HepG2 (cell line): ENCODE measurements around the gene BRAF. TPM values are rescaled to one million over a fixed set of nuclear protein-coding genes. Genes with fewer than 3 reads are reported as not detected.

ENCODE experiments used
- BCL6 ChIP-seq: IDR thresholded peaks from 2 replicates; pipeline ENCODE4 v1.6.1; 2016; ENCODE audit warnings: missing genetic modification reagents, missing compliant biosample characterization
- CREB1 ChIP-seq, 2 experiments: fragments of 450-650 bp in 1 of 2; IDR thresholded peaks; 2 replicates each; pipeline ENCODE4 v1.6.1; 2016 to 2017; ENCODE audit warnings: control low read depth in 1 of 2, mild to moderate bottlenecking in 1 of 2, missing compliant biosample characterization in 1 of 2, missing genetic modification characterization in 1 of 2
- HDAC1 ChIP-seq: sonication (generic); formaldehyde crosslinking; IDR thresholded peaks from 2 replicates; pipeline ENCODE4 v1.5.1; 2020; ENCODE audit warnings: mild to moderate bottlenecking, missing genetic modification reagents
- ISL2 ChIP-seq: sonication (generic); formaldehyde crosslinking; IDR thresholded peaks from 2 replicates; pipeline ENCODE4 v1.5.0; 2020; ENCODE audit warnings: missing genetic modification reagents
- MAZ ChIP-seq, 2 experiments: sonication (generic) in 1 of 2; formaldehyde crosslinking in 1 of 2; IDR thresholded peaks; 2 replicates each; pipeline versions ENCODE4 v1.5.0 to v1.6.1; 2012 to 2020; ENCODE audit warnings: low read depth in 2 of 2, mild to moderate bottlenecking in 2 of 2, borderline replicate concordance in 1 of 2, improper control_type of control experiment in 1 of 2, low read length in 1 of 2, missing genetic modification reagents in 1 of 2, moderate library complexity in 1 of 2
- MED1 ChIP-seq: sonication (generic); formaldehyde crosslinking; IDR thresholded peaks from 2 replicates; pipeline ENCODE4 v1.4.0; 2020; ENCODE audit warnings: missing genetic modification reagents
- NCOA2 ChIP-seq: sonication (generic); formaldehyde crosslinking; IDR thresholded peaks from 2 replicates; pipeline ENCODE4 v1.8.0; 2022; ENCODE audit warnings: inconsistent platforms
- NFYB ChIP-seq: sonication (generic); formaldehyde crosslinking; IDR thresholded peaks from 2 replicates; pipeline ENCODE4 v1.4.0; 2020; ENCODE audit warnings: missing genetic modification reagents
- NR3C1 ChIP-seq: sonication (generic); formaldehyde crosslinking; IDR thresholded peaks from 2 replicates; pipeline ENCODE4 v1.4.0; 2020; ENCODE audit warnings: missing genetic modification reagents
- PAWR ChIP-seq: sonication (generic); formaldehyde crosslinking; IDR thresholded peaks from 2 replicates; pipeline ENCODE4 v1.4.0; 2020; ENCODE audit warnings: missing genetic modification reagents, mild to moderate bottlenecking, borderline replicate concordance
- PCBP2 ChIP-seq: fragments of 200-400 bp; formaldehyde crosslinking; optimal IDR thresholded peaks from 2 replicates; pipeline ENCODE3; 2018; ENCODE audit warnings: low read length, low read depth; ENCODE audit not compliant: poor library complexity, severe bottlenecking
- RXRA ChIP-seq: sonication (generic); formaldehyde crosslinking; IDR thresholded peaks from 2 replicates; pipeline ENCODE4 v1.5.1; 2020; ENCODE audit warnings: missing genetic modification reagents
- SIN3B ChIP-seq: fragments of 150-350 bp; IDR thresholded peaks from 2 replicates; pipeline ENCODE4 v1.6.1; 2014; ENCODE audit warnings: low read length
- SOX13 ChIP-seq, 3 experiments: fragments of 450-650 bp in 1 of 3; sonication (generic) in 1 of 3; formaldehyde crosslinking in 1 of 3; IDR thresholded peaks in 2 of 3; conservative IDR thresholded peaks in 1 of 3; 2 replicates each; pipeline versions ENCODE4 v1.5.0 to v1.6.1; 2016 to 2020; ENCODE audit warnings: antibody characterized with exemption in 1 of 3, mild to moderate bottlenecking in 1 of 3, missing compliant biosample characterization in 1 of 3, missing genetic modification reagents in 1 of 3, moderate library complexity in 1 of 3
- STAG1 ChIP-seq: sonication (generic); formaldehyde crosslinking; IDR thresholded peaks from 2 replicates; pipeline ENCODE4 v1.4.0; 2020; ENCODE audit warnings: missing genetic modification reagents
- TMF1 ChIP-seq: sonication (generic); formaldehyde crosslinking; IDR thresholded peaks from 2 replicates; pipeline ENCODE4 v1.8.1; 2022; ENCODE audit warnings: low read depth, missing genetic modification reagents
- XRCC5 ChIP-seq: fragments of 200-400 bp; formaldehyde crosslinking; optimal IDR thresholded peaks from 2 replicates; pipeline ENCODE3; 2017; ENCODE audit warnings: mild to moderate bottlenecking, low read length
- ZNF136 ChIP-seq: sonication (generic); formaldehyde crosslinking; IDR thresholded peaks from 2 replicates; pipeline ENCODE4 v1.8.1; 2022; ENCODE audit warnings: low read depth, mild to moderate bottlenecking, moderate library complexity, missing genetic modification reagents
- ZNF235 ChIP-seq: sonication (generic); formaldehyde crosslinking; IDR thresholded peaks from 2 replicates; pipeline ENCODE4 v1.8.1; 2023; ENCODE audit warnings: mild to moderate bottlenecking, missing genetic modification reagents, borderline replicate concordance
- ZNF382 ChIP-seq: sonication (generic); formaldehyde crosslinking; IDR thresholded peaks from 2 replicates; pipeline ENCODE4 v1.5.0; 2020; ENCODE audit warnings: missing genetic modification reagents, mild to moderate bottlenecking, borderline replicate concordance
- ZNF614 ChIP-seq: IDR thresholded peaks from 2 replicates; pipeline ENCODE4 v1.6.1; 2018; ENCODE audit warnings: missing biosample characterization, missing genetic modification reagents, inconsistent platforms, borderline replicate concordance
- ZNF709 ChIP-seq: sonication (generic); formaldehyde crosslinking; IDR thresholded peaks from 2 replicates; pipeline ENCODE4 v1.5.0; 2020; ENCODE audit warnings: mild to moderate bottlenecking, missing genetic modification reagents
- ZNF720 ChIP-seq: sonication (generic); formaldehyde crosslinking; IDR thresholded peaks from 2 replicates; pipeline ENCODE4 v1.4.0; 2020; ENCODE audit warnings: missing genetic modification reagents
- ZSCAN29 ChIP-seq: sonication (generic); formaldehyde crosslinking; conservative IDR thresholded peaks from 2 replicates; pipeline ENCODE4 v1.4.0; 2020; ENCODE audit warnings: mild to moderate bottlenecking, missing genetic modification reagents
- polyA plus RNA-seq, 8 experiments: library from polyadenylated mRNA; depleted of rRNA in 3 of 8; stranded (reverse) in 7 of 8; unstranded in 1 of 8; fragments of >200 nt; fragmentation: Illumina TruSeq in 4 of 8; extraction: Trizol in 4 of 8; gene quantifications; 2 replicates each; pipeline versions ENCODE4 v1.2.1 to v1.2.3, GENCODE V29; 2011 to 2016; ENCODE audit warnings: low read depth in 4 of 8, missing spikeins in 1 of 8, mixed read lengths in 1 of 8; ENCODE audit not compliant: insufficient read depth in 1 of 8
- total RNA-seq, 5 experiments: library from RNA; depleted of rRNA; stranded (reverse); fragments of >200 nt; fragmentation: Illumina TruSeq; extraction: Trizol; gene quantifications; 2 replicates each; pipeline ENCODE4 v1.2.3, GENCODE V29; 2016; ENCODE audit warnings: low read depth in 1 of 5
- TF ChIP-seq, protein P1 (sequence below): IDR thresholded peaks from 2 replicates; pipeline ENCODE4 v1.6.1; 2018; ENCODE audit warnings: missing genetic modification reagents, mild to moderate bottlenecking, missing compliant biosample characterization
- TF ChIP-seq, protein P2 (sequence below): sonication (generic); formaldehyde crosslinking; IDR thresholded peaks from 2 replicates; pipeline ENCODE4 v1.4.0; 2020; ENCODE audit warnings: missing genetic modification reagents

The BRAF gene
- total and polyA plus RNA-seq, 2 of the 13 experiments (the other 11 are each of a cell fraction or from before 2014, with no cell fraction given), result 12.5 to 13.4 TPM

DNA sequence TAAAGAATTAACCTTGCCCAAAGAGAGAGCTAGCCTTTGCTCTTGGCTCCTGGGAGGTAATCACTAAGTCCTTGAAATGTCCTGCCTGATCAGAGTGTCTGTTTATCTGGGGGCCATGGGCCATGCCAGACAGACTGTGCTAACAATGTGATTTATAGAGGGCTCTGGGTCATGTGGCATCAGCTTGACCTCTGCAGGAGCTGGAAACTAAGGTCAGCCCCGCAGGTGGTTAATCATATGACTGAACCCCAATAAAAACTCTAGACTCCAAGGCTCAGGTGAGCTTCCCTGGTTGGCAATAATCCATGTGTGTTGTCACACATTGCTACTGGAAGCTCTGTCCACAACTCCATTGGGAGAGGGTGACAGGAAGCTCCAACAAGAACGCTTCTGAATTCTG lies 180.7 kb downstream of the BRAF start (continued):
- TF ChIP-seq, protein P1, sequence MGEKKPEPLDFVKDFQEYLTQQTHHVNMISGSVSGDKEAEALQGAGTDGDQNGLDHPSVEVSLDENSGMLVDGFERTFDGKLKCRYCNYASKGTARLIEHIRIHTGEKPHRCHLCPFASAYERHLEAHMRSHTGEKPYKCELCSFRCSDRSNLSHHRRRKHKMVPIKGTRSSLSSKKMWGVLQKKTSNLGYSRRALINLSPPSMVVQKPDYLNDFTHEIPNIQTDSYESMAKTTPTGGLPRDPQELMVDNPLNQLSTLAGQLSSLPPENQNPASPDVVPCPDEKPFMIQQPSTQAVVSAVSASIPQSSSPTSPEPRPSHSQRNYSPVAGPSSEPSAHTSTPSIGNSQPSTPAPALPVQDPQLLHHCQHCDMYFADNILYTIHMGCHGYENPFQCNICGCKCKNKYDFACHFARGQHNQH, result 0 out of 2 replicates have a peak, but pooled peaks have one; percentile 24
- TF ChIP-seq PCBP2, result no peak
- no peak for TF ChIP-seq NR3C1 (CRISPR knock-in tag)
- no peak for TF ChIP-seq ZNF720 (CRISPR knock-in tag)
- no peak for TF ChIP-seq XRCC5
- 0 out of 2 replicates have a peak, but pooled peaks have one; percentile 35 for TF ChIP-seq HDAC1 (CRISPR knock-in tag)
- TF ChIP-seq ZSCAN29, result no peak
- no peak for TF ChIP-seq ZNF709 (CRISPR knock-in tag)
- no peak for TF ChIP-seq SOX13 (IDR thresholded peaks at IDR 0.05)
- TF ChIP-seq SOX13 (CRISPR knock-in tag; conservative IDR thresholded peaks at IDR 0.05 in 1 of 2, IDR thresholded peaks at IDR 0.05 in 1 of 2), result peak in 1 of 2 experiments; percentile 63; a peak in 1 of 4 replicates
- no peak for TF ChIP-seq CREB1 (IDR thresholded peaks at IDR 0.05)
- no peak for TF ChIP-seq CREB1 (CRISPR knock-in tag; IDR thresholded peaks at IDR 0.05)
- no peak for TF ChIP-seq PAWR (CRISPR knock-in tag)
- no peak for TF ChIP-seq TMF1 (CRISPR knock-in tag)
- no peak for TF ChIP-seq NFYB
- no peak for TF ChIP-seq ZNF382 (CRISPR knock-in tag)
- TF ChIP-seq MAZ (IDR thresholded peaks at IDR 0.05; ENCODE audit: borderline replicate concordance, low read depth, low read length), result no peak
- no peak for TF ChIP-seq MAZ (CRISPR knock-in tag; IDR thresholded peaks at IDR 0.05; ENCODE audit: low read depth)
- TF ChIP-seq ZNF235, result no peak
- TF ChIP-seq MED1 (CRISPR knock-in tag), result 0 out of 2 replicates have a peak, but pooled peaks have one; percentile 44
- TF ChIP-seq STAG1 (CRISPR knock-in tag), result no peak
- 0 out of 2 replicates have a peak, but pooled peaks have one; percentile 32 for TF ChIP-seq ZNF614
- no peak for TF ChIP-seq ZNF136
- TF ChIP-seq, protein P2, sequence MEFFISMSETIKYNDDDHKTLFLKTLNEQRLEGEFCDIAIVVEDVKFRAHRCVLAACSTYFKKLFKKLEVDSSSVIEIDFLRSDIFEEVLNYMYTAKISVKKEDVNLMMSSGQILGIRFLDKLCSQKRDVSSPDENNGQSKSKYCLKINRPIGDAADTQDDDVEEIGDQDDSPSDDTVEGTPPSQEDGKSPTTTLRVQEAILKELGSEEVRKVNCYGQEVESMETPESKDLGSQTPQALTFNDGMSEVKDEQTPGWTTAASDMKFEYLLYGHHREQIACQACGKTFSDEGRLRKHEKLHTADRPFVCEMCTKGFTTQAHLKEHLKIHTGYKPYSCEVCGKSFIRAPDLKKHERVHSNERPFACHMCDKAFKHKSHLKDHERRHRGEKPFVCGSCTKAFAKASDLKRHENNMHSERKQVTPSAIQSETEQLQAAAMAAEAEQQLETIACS (CRISPR knock-in tag), result no peak
- peak; percentile 60 for TF ChIP-seq ISL2 (CRISPR knock-in tag)
- TF ChIP-seq NCOA2 (CRISPR knock-in tag), result 0 out of 2 replicates have a peak, but pooled peaks have one; percentile 33
- TF ChIP-seq BCL6, result peak; percentile 60
- TF ChIP-seq SIN3B, result no peak
- peak; percentile 29; the same call in 1 of the 2 replicates for TF ChIP-seq RXRA (CRISPR knock-in tag)
